ENCODE results near the gene IFI30.
A peak's percentile ranks its signal among the peaks of the same experiment; 100 is the strongest.
"Not testable (repeated sequence)": the region's sequence is repeated elsewhere in the genome, so short reads cannot be mapped to it uniquely, and the experiment has no call there.

The IFI30 gene

GRCh38 chr19:18203408-18203862, 29.8 kb downstream of the IFI30 start:
- peak; percentile 21 for DNase-seq (ENCODE audit: low spot score)

GRCh38 chr19:18203863-18204393, 30.3 kb downstream of the IFI30 start, which contains the start of gene RAB3A:
RAB3A (minus strand) TSS chr19:18204042; CDS start chr19:18202740, 1,302 bp downstream.
- peak; percentile 100 for DNase-seq (ENCODE audit: low spot score)

DNA sequence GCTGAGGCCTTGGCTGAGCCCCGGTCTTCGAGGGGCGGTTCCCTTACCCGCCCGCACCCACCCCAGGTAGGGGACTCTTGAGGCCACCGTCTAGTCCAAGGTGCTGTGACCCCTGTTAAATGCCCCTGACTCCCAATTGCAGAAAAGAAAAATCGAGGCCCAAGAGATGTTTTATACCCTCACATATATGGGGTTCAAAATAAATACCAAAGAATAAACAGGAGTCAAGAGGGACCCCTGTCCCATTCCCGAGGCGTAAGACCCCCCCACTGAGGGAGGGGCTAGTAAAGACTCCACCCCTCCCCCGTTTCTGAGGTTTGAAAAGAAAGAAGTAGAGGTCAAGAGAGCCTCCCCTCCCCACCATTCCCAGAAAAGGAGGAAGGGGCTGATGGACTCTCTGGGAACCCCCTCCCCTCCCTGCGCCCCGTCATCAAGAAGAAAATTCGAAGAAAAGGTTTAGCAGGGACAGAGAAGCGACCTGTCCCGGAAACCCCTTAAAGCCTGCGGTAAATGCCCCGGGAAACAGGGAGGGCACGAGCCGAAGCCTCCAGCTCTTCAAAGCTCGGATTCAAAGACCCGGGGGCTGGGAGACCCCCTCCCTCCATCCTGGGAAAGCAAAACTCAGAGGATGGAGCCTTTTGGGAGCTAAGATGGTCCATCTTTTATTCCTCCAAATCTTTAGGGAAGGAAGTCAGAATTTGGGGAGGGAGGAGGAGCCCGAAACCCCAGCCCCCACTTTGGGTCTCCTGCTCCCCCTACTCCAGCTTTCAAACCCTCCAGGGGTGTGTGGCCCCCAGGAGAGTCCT, 31.0 kb downstream of the IFI30 start:
- DNase-seq (ENCODE audit: low spot score) = no peak

- DNase-seq (ENCODE audit: low spot score) = peak; percentile 50
Measured at GRCh38 chr19:18205200-18205892, 31.7 kb downstream of the IFI30 start.

DNA sequence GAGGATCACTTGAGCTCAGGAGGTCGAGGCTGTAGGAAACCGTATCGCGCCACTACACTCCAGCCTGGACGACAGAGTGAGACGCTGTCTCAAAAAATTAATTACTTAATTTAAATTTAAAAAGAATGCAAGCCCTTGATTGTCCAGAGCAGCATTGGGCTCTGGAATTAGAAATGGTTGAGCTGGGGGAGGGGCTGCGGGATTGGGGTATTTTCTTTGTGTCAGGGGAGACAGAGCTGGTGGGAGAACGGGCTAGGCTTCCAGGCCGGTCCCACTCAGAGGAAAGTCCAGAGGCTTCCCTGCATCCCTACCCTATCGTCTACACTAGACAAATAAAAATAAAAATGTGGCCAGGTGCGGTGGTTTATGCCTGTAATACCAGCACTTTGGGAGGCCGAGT, 32.4 kb downstream of the IFI30 start:
- DNase-seq (ENCODE audit: low spot score) = no peak

- DNase-seq (ENCODE audit: low spot score) = peak; percentile 35
Measured at GRCh38 chr19:18208098-18208951, 34.7 kb downstream of the IFI30 start.

GRCh38 chr19:18209912-18210311, 36.3 kb downstream of the IFI30 start:
- DNase-seq (ENCODE audit: low spot score) = not testable (repeated sequence)

GRCh38 chr19:18211683-18212082, 38.1 kb downstream of the IFI30 start:
- DNase-seq (ENCODE audit: low spot score) = no peak

DNA sequence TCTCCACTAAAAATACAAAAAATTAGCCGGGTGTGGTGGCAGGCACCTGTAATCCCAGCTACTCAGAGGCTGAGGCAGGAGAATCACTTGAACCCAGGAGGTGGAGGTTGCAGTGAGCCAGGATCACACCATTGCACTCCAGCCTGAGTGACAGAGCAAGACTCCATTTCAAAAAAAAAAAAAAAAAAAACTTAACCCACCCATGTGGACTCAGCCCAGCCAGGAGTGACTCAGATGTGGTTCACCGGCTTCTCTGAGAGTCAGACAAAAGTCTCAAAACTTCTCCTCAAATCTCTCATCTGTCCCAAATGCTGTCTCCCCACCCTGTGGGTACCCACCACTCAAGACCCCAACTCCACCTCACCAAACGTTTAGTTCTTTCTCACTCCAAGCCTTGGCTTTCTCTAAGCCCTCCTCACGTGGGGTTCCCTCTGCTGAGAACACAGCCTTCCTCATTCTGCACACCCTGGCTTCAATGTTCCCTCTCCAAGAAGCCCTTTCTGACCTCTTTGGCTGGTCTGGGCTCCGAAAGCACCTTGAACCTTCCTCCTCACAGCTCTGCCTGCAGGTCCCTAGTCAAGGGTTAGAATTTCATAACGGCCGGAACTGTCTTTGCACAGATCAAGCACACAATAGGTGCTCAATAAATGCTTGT, 41.3 kb downstream of the IFI30 start:
- no peak for DNase-seq (ENCODE audit: low spot score)

DNA sequence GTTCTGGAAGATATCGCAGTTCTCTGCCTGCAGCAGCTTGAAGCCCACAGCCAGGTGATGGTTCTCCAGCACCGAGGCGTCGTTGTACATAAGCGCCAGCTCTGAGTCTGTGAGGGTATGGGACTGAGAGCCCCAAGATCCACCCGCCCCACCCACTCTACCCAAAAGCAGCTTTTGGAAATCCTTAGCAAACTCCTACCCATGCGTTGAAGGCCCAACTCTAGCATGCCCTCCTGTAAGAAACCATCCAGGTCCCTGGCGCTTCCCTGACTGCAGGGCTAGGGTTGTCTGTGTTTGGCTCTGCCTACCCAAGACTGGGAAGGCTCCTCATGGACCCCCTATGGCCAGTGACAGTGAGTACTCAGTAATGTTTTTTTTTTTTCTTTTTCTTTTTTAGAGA, 43.2 kb downstream of the IFI30 start:
- no peak for DNase-seq (ENCODE audit: low spot score)

DNA sequence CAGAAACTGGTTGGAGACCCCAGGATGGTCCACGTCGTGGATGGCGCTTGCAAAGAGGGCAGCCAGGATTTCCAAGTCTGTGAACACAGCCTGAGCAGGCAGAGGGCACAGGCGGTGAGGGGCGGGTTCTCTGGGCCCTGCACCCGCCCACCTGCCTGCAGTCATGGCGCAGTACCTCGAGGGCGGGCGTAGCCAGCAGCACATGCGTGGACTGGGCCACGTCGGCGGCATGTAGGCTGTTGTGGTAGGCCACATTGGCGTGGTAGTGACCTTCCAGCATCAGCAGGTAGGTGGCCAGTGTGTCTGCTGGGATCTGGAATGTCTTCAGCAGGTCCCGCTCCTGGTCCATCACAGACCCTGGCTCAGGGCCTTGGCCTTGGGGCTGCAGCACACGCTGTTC, 44.5 kb downstream of the IFI30 start:
- no peak for DNase-seq (ENCODE audit: low spot score)

DNA sequence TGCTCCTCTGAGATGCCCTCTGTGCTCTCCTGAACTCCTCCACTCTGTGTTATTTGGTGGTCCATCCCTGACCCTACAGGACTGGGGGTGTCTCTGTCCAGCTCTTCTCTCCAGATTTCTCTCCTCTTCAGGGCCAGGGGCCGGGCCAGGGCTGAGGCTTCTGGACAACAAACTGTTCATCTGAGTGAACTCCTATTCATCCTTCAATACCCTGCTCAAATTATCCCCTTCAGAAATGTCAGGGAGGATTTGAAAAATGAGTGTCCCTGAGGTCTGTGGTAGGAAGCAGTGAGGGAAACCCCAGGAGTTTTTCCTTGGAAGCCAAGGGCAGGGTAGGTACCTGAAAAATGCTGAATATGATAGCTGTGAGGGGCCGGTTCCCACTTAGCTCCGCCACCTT, 45.0 kb downstream of the IFI30 start:
- DNase-seq (ENCODE audit: low spot score) = no peak

GRCh38 chr19:18219911-18220631, 46.5 kb downstream of the IFI30 start:
- no peak for DNase-seq (ENCODE audit: low spot score)

- peak; percentile 21 for DNase-seq (ENCODE audit: low spot score)
Measured at GRCh38 chr19:18220632-18221275, 47.1 kb downstream of the IFI30 start.

GRCh38 chr19:18221815-18222725, 48.5 kb downstream of the IFI30 start:
- DNase-seq (ENCODE audit: low spot score) = no peak

GRCh38 chr19:18223860-18224524, 50.4 kb downstream of the IFI30 start:
- DNase-seq (ENCODE audit: low spot score) = peak; percentile 61

DNA sequence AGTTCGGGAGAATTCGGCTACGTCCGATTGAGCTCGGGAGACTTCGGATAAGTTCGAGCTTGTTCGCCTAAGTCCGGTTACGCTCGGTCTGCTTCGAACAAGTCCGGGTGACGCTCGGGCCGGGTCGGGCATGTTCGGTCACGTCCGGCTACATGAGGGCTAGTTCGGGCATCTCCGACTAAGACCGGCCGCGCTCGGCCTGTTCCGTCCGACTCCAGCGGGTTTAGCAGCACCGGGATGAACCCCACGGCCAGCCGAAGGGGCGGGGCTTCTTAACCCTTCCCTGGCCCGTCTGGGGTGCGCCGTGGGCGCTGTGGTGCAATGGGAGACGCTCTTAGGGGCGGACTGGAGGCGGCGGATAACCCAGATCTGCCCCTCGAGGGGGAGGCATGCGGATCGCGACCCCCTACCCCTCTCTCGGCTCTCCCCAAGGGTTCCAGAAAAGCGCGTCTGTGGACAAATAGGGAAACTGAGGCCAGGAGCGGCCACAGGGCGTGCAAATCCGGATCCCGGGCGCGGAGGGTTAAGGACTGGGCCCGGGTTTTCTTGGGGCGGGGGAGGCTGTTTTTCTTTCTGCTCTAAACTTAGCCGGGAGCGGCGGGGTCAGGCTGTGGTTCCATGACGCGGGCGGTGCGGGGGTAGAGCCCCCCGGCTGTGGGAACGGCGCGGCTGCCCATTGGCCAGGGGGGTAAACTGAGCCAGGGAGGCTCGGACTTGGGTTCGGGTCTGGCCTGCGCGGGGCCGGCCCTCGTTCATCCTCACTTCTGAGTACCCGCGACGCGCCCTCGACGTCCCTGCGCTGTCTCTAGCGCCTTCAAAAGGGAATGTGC, 51.1 kb downstream of the IFI30 start:
- peak; percentile 83 for DNase-seq (ENCODE audit: low spot score)

- DNase-seq (ENCODE audit: low spot score) = no peak
Measured at GRCh38 chr19:18225355-18225701, 51.7 kb downstream of the IFI30 start.
